SK-N-SH (cell line): Measurements from ENCODE around the gene ANKS6. TPM values are rescaled to one million over a fixed set of nuclear protein-coding genes. Genes with fewer than 3 reads are reported as not detected.

ENCODE experiments used
- CTCF ChIA-PET: fragments of 300-600, 350-600 bp; formaldehyde crosslinking; extraction: SDS; loops from one replicate; lab custom pipeline; 2021; lab: Yijun Ruan, JAX
- POLR2A ChIA-PET: fragments of 350-600 bp; sonication (Branson Sonifier 250); formaldehyde crosslinking; extraction: SDS; loops from one replicate; lab custom pipeline; 2020; ENCODE audit warnings: antibody characterized with exemption, inconsistent platforms; lab: Yijun Ruan, JAX
- DNase-seq: peaks from one replicate; pipeline ENCODE4 v3.0.0; 2012
- H2AFZ ChIP-seq: fragments of 200-600 bp; sonication (generic); 2 replicates; pipeline ENCODE4 v1.8.1; 2016; ENCODE audit warnings: antibody characterized with exemption, mild to moderate bottlenecking, low read depth
- H3F3A ChIP-seq: fragments of 200-600 bp; sonication (generic); replicated peaks from 2 replicates; pipeline ENCODE3; 2016; ENCODE audit warnings: antibody characterized with exemption, mild to moderate bottlenecking; ENCODE audit not compliant: insufficient read depth
- H3K27ac ChIP-seq, 2 experiments: fragments of 200-500 bp in 1 of 2; fragments of 200-600 bp in 1 of 2; sonication (Bioruptor generic) in 1 of 2; sonication (generic), shearing (Covaris generic) in 1 of 2; 2 replicates each; pipeline versions ENCODE4 v1.5.1 to v1.6.1; 2014 to 2016; ENCODE audit warnings: low read depth in 2 of 2, inconsistent platforms in 1 of 2, low read length in 1 of 2, mild to moderate bottlenecking in 1 of 2, mixed read lengths in 1 of 2
- H3K27me3 ChIP-seq: fragments of 200-600 bp; sonication (generic), shearing (Covaris generic); 2 replicates; pipeline ENCODE4 v1.6.1; 2016; ENCODE audit warnings: mixed run types; ENCODE audit not compliant: insufficient read depth
- H3K36me3 ChIP-seq, 2 experiments: fragments of 200-500 bp in 1 of 2; fragments of 200-600 bp in 1 of 2; sonication (Bioruptor generic) in 1 of 2; sonication (generic) in 1 of 2; replicated peaks in 1 of 2; 2 replicates each; pipeline versions ENCODE3 to v1.5.1; 2014 to 2016; ENCODE audit warnings: low read length in 1 of 2, mild to moderate bottlenecking in 1 of 2; ENCODE audit not compliant: insufficient read depth in 2 of 2, control insufficient read depth in 1 of 2
- H3K4me1 ChIP-seq, 2 experiments: fragments of 200-500 bp in 1 of 2; fragments of 200-600 bp in 1 of 2; sonication (Bioruptor generic) in 1 of 2; sonication (generic), shearing (Covaris generic) in 1 of 2; 2 replicates each; pipeline versions ENCODE4 v1.5.1 to v1.6.1; 2014 to 2016; ENCODE audit warnings: low read depth in 1 of 2, low read length in 1 of 2, mixed run types in 1 of 2; ENCODE audit not compliant: insufficient read depth in 2 of 2, control insufficient read depth in 1 of 2
- H3K4me2 ChIP-seq: fragments of 200-600 bp; sonication (generic), shearing (Covaris generic); 2 replicates; pipeline ENCODE4 v1.6.1; 2017; ENCODE audit warnings: mixed run types
- H3K4me3 ChIP-seq, 2 experiments: fragments of 200-500 bp in 1 of 2; fragments of 200-600 bp in 1 of 2; sonication (Bioruptor generic) in 1 of 2; sonication (generic), shearing (Covaris generic) in 1 of 2; 2 replicates each; pipeline versions ENCODE4 v1.5.1 to v1.8.1; 2014 to 2016; ENCODE audit warnings: low read depth in 2 of 2, inconsistent platforms in 1 of 2, low read length in 1 of 2, mild to moderate bottlenecking in 1 of 2, mixed read lengths in 1 of 2, moderate library complexity in 1 of 2
- H3K79me2 ChIP-seq: fragments of 200-600 bp; sonication (generic); 2 replicates; pipeline ENCODE4 v1.8.1; 2017; ENCODE audit warnings: mild to moderate bottlenecking; ENCODE audit not compliant: insufficient read depth
- H3K9ac ChIP-seq: fragments of 200-600 bp; sonication (generic); 2 replicates; pipeline ENCODE4 v1.6.1; 2017; ENCODE audit warnings: mixed run types
- H3K9me2 ChIP-seq: fragments of 200-600 bp; sonication (generic); 2 replicates; pipeline ENCODE4 v1.6.1; 2017; ENCODE audit warnings: mixed run types
- H3K9me3 ChIP-seq: fragments of 200-600 bp; sonication (generic); 2 replicates; pipeline ENCODE4 v1.6.1; 2017; ENCODE audit warnings: mixed run types, mild to moderate bottlenecking, moderate library complexity
- H4K20me1 ChIP-seq: fragments of 200-600 bp; sonication (generic); 2 replicates; pipeline ENCODE4 v1.6.1; 2017; ENCODE audit warnings: mild to moderate bottlenecking, mixed run types; ENCODE audit not compliant: insufficient read depth
- ELF1 ChIP-seq: IDR thresholded peaks from 2 replicates; pipeline ENCODE4 v1.4.0; 2012
- EP300 ChIP-seq, 2 experiments: IDR thresholded peaks; 2 replicates each; pipeline versions ENCODE4 v1.4.0 to v1.6.1; 2012; ENCODE audit warnings: borderline replicate concordance in 1 of 2, low read depth in 1 of 2, low read length in 1 of 2
- EZH2phosphoT487 ChIP-seq: fragments of 200-600 bp; sonication (generic); IDR thresholded peaks from 2 replicates; pipeline ENCODE4 v1.6.1; 2017; ENCODE audit warnings: low read depth, mixed run types, mild to moderate bottlenecking, antibody characterized with exemption, moderate library complexity, borderline replicate concordance
- FOSL2 ChIP-seq: IDR thresholded peaks from 2 replicates; pipeline ENCODE4 v1.4.0; 2012; ENCODE audit warnings: low read depth, mild to moderate bottlenecking, moderate library complexity, borderline replicate concordance
- FOXM1 ChIP-seq: IDR thresholded peaks from 2 replicates; pipeline ENCODE4 v1.4.0; 2012; ENCODE audit warnings: low read depth, mild to moderate bottlenecking
- JUND ChIP-seq: IDR thresholded peaks from 2 replicates; pipeline ENCODE4 v1.4.0; 2012
- MEF2A ChIP-seq: IDR thresholded peaks from 2 replicates; pipeline ENCODE4 v1.4.0; 2012; ENCODE audit warnings: low read depth, borderline replicate concordance
- NFIC ChIP-seq: IDR thresholded peaks from 2 replicates; pipeline ENCODE4 v1.4.0; 2012; ENCODE audit warnings: borderline replicate concordance
- RFX5 ChIP-seq: IDR thresholded peaks from 2 replicates; pipeline ENCODE4 v1.6.1; 2012; ENCODE audit warnings: mild to moderate bottlenecking, improper control_type of control experiment, low read length
- SMC3 ChIP-seq: IDR thresholded peaks from 2 replicates; pipeline ENCODE4 v1.6.1; 2012; ENCODE audit warnings: low read depth, low read length, improper control_type of control experiment
- TCF12 ChIP-seq: IDR thresholded peaks from 2 replicates; pipeline ENCODE4 v1.4.0; 2012
- WGBS: methylation state at CpG from one replicate; pipeline ENCODE4 v1.1.6; 2017; ENCODE audit warnings: low lambda C conversion rate; 5-methylcytosine and 5-hydroxymethylcytosine counted together
- polyA plus RNA-seq, 3 experiments: library from polyadenylated mRNA; depleted of rRNA; stranded (reverse); fragments of >200 nt; gene quantifications; 2 replicates each; pipeline ENCODE4 v1.2.3, GENCODE V29; 2012
- TF ChIP-seq, protein P1 (sequence below): IDR thresholded peaks from 2 replicates; pipeline ENCODE4; 2012
- TF ChIP-seq, protein P2 (sequence below): IDR thresholded peaks from 2 replicates; pipeline ENCODE4 v1.6.1; 2012; ENCODE audit warnings: mild to moderate bottlenecking, low read depth, low read length, moderate library complexity
- TF ChIP-seq, protein P3 (sequence below): fragments of 150-350 bp; IDR thresholded peaks from 2 replicates; pipeline ENCODE4 v1.6.1; 2016; ENCODE audit warnings: mild to moderate bottlenecking, low read depth, low read length
- TF ChIP-seq, protein P4 (sequence below): IDR thresholded peaks from 2 replicates; pipeline ENCODE4 v1.4.0; 2012; ENCODE audit warnings: low read depth, borderline replicate concordance
- TF ChIP-seq, protein P5 (sequence below): fragments of 200-600 bp; sonication (generic); IDR thresholded peaks from 2 replicates; pipeline ENCODE4 v1.6.1; 2017; ENCODE audit warnings: antibody characterized with exemption, mild to moderate bottlenecking, moderate library complexity

The ANKS6 gene
- polyA plus RNA-seq, 1 of the 3 experiments (the other 2 are of a cell fraction): 29.3 TPM

DNA sequence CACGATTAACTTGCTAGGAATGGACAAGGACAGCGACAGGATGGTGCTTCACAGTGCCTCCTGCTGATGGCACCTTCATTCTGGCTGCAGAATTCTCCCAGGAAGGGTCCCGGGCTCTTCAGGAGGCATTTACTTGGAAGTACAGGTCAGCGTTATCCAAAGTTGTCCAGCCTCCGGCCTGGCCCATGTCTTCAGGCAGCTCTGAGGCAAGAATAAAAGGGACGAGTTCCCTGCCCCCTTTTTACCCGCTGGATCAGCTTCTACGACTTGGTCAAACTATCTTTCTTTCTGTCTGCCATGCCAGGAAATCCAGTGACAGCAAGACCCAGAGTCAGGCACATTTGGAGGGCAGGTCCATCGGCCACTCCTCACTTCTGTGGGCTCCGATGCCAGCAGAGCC, 64.3 kb downstream of the ANKS6 start:
- H3F3A ChIP-seq: no peaks in the 10 kb centered on the region
- H3K9me3 ChIP-seq: no peaks in the 10 kb centered on the region
- DNase-seq: no peak
- H3K36me3 ChIP-seq: peaks cover 5 to 28% of the 10 kb centered on the region in 2 experiments
- ChIA-PET POLR2A (no interaction called here), CTCF (interaction anchor here (1.1 kb wide), 1 partner anchor 19 kb away, joined by 3 read pairs; no protein-coding TSS in a partner anchor)
- WGBS: 91% methylated on average over 10 of the region's 10 CpGs
- H3K4me3 ChIP-seq: no peak overlapping the region
- no peaks in the 10 kb centered on the region for H3K79me2 ChIP-seq
- no peaks in the 10 kb centered on the region for H3K9me2 ChIP-seq
- peaks cover 0 to 13% of the 10 kb centered on the region in 2 experiments; a peak in 1 of 4 replicates for H3K4me1 ChIP-seq
- H3K27ac ChIP-seq: no peak overlapping the region
- H3K27me3 ChIP-seq: no peaks in the 10 kb centered on the region
- no peak overlapping the region for H3K9ac ChIP-seq
- no peak overlapping the region for H2AFZ ChIP-seq
- TF ChIP-seq, protein P1, sequence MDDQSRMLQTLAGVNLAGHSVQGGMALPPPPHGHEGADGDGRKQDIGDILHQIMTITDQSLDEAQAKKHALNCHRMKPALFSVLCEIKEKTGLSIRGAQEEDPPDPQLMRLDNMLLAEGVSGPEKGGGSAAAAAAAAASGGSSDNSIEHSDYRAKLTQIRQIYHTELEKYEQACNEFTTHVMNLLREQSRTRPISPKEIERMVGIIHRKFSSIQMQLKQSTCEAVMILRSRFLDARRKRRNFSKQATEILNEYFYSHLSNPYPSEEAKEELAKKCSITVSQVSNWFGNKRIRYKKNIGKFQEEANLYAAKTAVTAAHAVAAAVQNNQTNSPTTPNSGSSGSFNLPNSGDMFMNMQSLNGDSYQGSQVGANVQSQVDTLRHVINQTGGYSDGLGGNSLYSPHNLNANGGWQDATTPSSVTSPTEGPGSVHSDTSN: no peak
- TF ChIP-seq NFIC (no peak), MEF2A (no peak), TCF12 (no peak), SMC3 (no peak), EZH2phosphoT487 (no peak), EP300 (IDR thresholded peaks at IDR 0.05; ENCODE audit: borderline replicate concordance in 1 of 2, low read depth in 1 of 2, low read length in 1 of 2) (no peak), ELF1 (no peak), FOSL2 (no peak)
- TF ChIP-seq, protein P2, sequence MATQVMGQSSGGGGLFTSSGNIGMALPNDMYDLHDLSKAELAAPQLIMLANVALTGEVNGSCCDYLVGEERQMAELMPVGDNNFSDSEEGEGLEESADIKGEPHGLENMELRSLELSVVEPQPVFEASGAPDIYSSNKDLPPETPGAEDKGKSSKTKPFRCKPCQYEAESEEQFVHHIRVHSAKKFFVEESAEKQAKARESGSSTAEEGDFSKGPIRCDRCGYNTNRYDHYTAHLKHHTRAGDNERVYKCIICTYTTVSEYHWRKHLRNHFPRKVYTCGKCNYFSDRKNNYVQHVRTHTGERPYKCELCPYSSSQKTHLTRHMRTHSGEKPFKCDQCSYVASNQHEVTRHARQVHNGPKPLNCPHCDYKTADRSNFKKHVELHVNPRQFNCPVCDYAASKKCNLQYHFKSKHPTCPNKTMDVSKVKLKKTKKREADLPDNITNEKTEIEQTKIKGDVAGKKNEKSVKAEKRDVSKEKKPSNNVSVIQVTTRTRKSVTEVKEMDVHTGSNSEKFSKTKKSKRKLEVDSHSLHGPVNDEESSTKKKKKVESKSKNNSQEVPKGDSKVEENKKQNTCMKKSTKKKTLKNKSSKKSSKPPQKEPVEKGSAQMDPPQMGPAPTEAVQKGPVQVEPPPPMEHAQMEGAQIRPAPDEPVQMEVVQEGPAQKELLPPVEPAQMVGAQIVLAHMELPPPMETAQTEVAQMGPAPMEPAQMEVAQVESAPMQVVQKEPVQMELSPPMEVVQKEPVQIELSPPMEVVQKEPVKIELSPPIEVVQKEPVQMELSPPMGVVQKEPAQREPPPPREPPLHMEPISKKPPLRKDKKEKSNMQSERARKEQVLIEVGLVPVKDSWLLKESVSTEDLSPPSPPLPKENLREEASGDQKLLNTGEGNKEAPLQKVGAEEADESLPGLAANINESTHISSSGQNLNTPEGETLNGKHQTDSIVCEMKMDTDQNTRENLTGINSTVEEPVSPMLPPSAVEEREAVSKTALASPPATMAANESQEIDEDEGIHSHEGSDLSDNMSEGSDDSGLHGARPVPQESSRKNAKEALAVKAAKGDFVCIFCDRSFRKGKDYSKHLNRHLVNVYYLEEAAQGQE: no peak
- TF ChIP-seq, protein P3, sequence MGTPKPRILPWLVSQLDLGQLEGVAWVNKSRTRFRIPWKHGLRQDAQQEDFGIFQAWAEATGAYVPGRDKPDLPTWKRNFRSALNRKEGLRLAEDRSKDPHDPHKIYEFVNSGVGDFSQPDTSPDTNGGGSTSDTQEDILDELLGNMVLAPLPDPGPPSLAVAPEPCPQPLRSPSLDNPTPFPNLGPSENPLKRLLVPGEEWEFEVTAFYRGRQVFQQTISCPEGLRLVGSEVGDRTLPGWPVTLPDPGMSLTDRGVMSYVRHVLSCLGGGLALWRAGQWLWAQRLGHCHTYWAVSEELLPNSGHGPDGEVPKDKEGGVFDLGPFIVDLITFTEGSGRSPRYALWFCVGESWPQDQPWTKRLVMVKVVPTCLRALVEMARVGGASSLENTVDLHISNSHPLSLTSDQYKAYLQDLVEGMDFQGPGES: no peak
- TF ChIP-seq, all 33 proteins: peak for 0
- no peak overlapping the region for H3K4me2 ChIP-seq
- no peaks in the 10 kb centered on the region for H4K20me1 ChIP-seq

DNA sequence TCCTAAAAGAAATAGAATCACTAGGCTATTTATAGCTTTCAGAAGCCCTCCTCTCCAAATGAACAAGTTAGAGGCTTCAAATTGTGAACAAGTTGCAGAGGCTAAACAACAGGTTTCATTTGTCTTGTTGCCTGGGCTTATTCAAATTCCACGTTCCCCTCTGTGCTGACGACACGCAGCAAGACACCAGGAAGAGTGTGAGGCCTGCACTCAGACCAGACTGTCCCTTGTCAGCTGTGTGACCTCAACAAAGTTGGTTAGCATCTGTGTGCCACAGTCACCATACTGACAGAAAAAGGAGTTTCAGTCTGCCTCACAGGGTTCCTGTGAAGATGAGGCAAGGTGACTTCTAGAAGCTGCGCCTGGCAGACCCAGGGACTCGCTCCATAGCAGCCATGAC, 65.5 kb downstream of the ANKS6 start:
- Histone ChIP-seq H3K79me2 (no peaks in the 10 kb centered on the region), H3K27ac (no peak overlapping the region), H3K27me3 (no peaks in the 10 kb centered on the region; the same call in 1 of the 2 replicates), H2AFZ (no peak overlapping the region), H3F3A (no peaks in the 10 kb centered on the region), H3K9me3 (no peaks in the 10 kb centered on the region), H3K4me1 (peaks cover 0 to 4% of the 10 kb centered on the region in 2 experiments; a peak in 1 of 4 replicates), H3K36me3 (peaks cover 5 to 24% of the 10 kb centered on the region in 2 experiments), H3K4me2 (no peak overlapping the region)
- WGBS: 94% methylated on average over 5 of the region's 5 CpGs
- ChIA-PET CTCF (interaction anchor here (1.2 kb wide), 1 partner anchor 44 kb away, joined by 6 read pairs; no protein-coding TSS in a partner anchor), POLR2A (no interaction called here)
- no peak for DNase-seq
- TF ChIP-seq ELF1: no peak
- TF ChIP-seq, protein P4, sequence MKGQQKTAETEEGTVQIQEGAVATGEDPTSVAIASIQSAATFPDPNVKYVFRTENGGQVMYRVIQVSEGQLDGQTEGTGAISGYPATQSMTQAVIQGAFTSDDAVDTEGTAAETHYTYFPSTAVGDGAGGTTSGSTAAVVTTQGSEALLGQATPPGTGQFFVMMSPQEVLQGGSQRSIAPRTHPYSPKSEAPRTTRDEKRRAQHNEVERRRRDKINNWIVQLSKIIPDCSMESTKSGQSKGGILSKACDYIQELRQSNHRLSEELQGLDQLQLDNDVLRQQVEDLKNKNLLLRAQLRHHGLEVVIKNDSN: no peak
- TF ChIP-seq FOXM1: no peak
- no peak for TF ChIP-seq RFX5
- TF ChIP-seq JUND: no peak
- TF ChIP-seq FOSL2: no peak
- TF ChIP-seq, protein P5, sequence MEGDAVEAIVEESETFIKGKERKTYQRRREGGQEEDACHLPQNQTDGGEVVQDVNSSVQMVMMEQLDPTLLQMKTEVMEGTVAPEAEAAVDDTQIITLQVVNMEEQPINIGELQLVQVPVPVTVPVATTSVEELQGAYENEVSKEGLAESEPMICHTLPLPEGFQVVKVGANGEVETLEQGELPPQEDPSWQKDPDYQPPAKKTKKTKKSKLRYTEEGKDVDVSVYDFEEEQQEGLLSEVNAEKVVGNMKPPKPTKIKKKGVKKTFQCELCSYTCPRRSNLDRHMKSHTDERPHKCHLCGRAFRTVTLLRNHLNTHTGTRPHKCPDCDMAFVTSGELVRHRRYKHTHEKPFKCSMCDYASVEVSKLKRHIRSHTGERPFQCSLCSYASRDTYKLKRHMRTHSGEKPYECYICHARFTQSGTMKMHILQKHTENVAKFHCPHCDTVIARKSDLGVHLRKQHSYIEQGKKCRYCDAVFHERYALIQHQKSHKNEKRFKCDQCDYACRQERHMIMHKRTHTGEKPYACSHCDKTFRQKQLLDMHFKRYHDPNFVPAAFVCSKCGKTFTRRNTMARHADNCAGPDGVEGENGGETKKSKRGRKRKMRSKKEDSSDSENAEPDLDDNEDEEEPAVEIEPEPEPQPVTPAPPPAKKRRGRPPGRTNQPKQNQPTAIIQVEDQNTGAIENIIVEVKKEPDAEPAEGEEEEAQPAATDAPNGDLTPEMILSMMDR: no peak
- TF ChIP-seq, all 33 proteins: peak for 0
- no peaks in the 10 kb centered on the region for H3K9me2 ChIP-seq
- H4K20me1 ChIP-seq: no peaks in the 10 kb centered on the region
- H3K9ac ChIP-seq: no peak overlapping the region
- H3K4me3 ChIP-seq: no peak overlapping the region
